Activated CD8-positive, alpha-beta memory T cell treated with anti-CD3 and anti-CD28 coated beads, Interleukin-2, amount 50 U/mL, for 1 hour (primary cell): ENCODE measurements around the gene CAD.

ENCODE experiments used
- DNase-seq: peaks from one replicate; pipeline ENCODE4 v3.0.0-alpha.2; 2020; ENCODE audit errors: extremely low read depth

Gene CAD

GRCh38 chr2:27198627-27199026 is 18.5 kb upstream of the CAD start:
- DNase-seq, result no peak

- no peak for DNase-seq
Measured at GRCh38 chr2:27199241-27199640, 17.9 kb upstream of the CAD start.

DNA sequence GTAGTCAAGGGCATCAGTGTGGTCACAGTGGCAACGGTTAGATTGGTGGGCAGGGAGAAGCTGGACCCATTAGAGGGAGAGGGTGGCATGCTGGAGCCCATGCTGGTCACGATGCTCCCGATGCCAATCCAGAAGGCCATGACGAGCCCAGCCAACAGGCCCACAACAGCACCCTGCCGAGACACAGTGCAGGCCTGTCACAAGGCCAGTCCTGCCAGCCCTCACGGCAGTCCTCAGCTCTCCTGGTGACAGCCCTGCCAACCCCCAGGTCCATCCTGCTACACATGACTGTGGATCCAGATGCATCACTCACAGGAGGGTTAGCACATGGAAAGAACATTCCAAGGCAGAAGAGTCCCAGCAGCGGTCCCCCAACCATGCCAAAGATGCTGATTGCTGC is 15.5 kb upstream of the CAD start:
- no peak for DNase-seq

GRCh38 chr2:27202854-27203253 is 14.3 kb upstream of the CAD start:
- DNase-seq, result no peak

GRCh38 chr2:27203741-27204140 is 13.4 kb upstream of the CAD start:
- no peak for DNase-seq

DNA sequence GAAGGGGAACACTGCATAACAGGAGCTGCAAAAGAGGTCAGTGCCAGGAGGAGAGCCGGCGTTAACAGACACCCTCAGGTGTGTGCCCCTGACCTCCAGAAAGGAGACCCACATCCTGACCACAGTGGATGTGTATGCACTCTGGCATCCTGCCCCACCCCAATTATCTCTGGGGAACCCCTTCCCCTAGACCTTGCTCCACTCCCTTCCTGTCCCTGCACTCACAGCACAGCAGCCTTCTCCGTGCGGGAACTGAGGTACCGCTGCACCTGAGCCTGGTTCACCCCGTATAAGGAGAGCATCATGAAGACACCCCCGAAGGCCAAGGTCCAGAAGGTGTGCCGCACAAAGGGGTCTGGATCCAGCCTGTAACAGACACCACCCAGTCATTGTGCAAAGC is 12.6 kb upstream of the CAD start:
- no peak for DNase-seq

- DNase-seq, result no peak
Measured at GRCh38 chr2:27205206-27205605, 12.0 kb upstream of the CAD start.

DNA sequence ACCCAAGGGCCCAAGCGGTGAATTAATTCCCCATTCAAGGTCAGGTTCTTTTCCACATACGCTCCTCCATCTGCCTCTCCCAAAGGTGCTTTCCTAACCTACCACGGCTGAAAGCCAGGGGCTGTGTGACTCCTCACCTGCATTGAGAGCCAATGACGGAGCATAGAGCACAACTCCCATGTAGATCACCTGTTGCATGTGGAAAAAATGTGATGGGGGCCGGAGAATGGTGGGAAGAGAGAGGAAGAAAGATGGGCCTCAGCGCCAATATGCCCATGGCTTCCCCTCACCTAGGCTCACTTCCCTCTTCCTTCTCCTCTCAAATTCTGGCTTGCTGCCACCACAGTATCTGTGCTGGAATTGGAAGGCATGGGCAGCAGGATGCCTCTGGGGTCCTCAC is 10.8 kb upstream of the CAD start:
- no peak for DNase-seq

GRCh38 chr2:27208486-27209050 is 8.6 kb upstream of the CAD start:
- DNase-seq, result no peak

- no peak for DNase-seq
Measured at GRCh38 chr2:27209621-27210401, 7.4 kb upstream of the CAD start.

DNA sequence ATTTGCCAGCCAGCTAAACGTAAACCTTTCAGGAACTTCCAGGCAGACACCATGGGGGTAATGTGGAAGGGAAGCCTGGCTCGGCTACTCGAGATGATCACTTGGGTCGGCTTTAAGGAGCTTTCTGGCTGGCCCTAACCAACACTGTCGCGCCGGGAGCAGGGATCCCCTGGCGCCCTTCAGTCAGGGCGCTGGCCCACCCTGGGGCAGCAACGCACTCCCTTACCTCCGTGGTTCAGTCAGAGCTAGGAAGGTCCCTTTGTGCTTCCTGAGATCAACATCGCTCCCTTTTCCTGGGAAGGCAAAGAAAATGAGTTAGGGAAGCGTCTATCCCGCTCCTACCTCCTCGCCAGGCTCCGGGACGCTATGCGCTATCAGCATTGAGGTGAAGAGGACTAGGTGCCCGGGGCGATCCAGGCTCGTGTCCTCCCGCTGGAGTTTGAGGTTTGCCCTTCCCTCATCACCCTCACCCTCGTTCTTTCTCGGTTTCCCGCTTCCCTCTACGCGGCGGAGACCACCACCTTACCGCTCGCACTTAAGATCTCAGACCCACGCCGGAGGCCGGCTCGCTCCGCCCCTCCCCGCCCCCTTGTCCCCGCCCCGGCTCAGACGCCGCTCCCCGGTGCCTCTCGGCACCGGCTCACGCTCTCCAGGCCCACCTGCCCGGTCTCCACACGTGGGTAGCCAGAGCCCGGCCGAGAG is 5.8 kb upstream of the CAD start:
- no peak for DNase-seq

DNA sequence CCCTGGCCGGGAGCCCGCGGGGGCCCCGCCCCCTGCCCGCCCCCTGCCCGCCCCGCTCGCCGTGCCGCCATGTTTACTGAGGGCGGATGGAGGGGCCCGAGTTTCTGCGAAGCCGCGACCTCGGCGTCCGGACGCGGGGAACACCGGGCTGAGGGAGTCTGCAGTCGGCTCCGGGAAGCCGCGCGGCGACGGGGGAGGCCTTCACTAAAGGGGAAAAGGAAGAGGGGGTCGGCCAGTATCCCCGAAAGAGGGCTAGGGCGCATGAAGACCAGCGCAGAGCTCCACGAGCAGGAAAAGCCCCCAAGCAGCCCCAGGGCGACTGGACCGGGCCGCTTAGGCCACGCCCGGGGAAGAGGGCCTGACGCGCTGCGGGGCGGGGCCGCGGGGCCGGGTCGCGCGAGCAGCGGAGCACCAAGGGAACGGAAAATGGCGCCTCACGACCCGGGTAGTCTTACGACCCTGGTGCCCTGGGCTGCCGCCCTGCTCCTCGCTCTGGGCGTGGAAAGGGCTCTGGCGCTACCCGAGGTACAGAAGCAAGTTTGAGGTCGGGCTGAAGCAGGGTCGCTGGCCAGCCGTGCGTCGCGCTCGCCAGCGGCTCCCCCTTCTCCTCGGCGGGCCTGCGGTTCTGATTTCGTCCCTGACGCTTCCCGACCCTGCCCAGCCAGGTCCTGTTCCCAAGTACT is 5.1 kb upstream of the CAD start, which contains the start of the genes ATRAID and SLC5A6:
ATRAID (plus strand) TSS at position 99 of the 683 bp plus-strand sequence; CDS start at position 427, 328 bp downstream.
SLC5A6 (minus strand) TSS at position 326 of the 683 bp plus-strand sequence. CDS start 4,618 bp downstream, outside the sequence.
- DNase-seq, result peak; percentile 49

GRCh38 chr2:27212626-27213471 is 4.3 kb upstream of the CAD start:
- peak; percentile 33 for DNase-seq

GRCh38 chr2:27214941-27215340 is 2.2 kb upstream of the CAD start:
- no peak for DNase-seq

- DNase-seq, result no peak
Measured at GRCh38 chr2:27216416-27217137, 592 bp upstream of the CAD start.

DNA sequence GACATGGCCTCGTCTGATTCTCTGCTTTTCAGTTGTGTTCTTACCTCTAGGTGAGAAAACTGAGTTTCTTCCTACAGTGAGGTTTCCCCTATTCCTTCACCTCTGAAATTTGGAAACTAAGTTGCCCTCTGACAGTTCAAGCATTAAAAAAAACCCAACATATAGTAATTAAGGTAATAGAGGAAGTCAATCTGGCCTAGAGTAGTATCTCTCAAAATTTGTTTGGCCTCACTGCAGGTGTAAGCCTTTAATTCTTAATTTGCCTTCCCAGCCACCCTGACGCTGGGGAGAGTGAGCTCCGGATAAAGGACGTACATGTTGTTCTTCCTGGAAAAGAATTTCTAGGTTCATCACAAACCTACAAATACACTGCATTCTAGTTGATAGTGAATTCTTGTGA is 1.4 kb downstream of the CAD start:
- DNase-seq, result no peak

DNA sequence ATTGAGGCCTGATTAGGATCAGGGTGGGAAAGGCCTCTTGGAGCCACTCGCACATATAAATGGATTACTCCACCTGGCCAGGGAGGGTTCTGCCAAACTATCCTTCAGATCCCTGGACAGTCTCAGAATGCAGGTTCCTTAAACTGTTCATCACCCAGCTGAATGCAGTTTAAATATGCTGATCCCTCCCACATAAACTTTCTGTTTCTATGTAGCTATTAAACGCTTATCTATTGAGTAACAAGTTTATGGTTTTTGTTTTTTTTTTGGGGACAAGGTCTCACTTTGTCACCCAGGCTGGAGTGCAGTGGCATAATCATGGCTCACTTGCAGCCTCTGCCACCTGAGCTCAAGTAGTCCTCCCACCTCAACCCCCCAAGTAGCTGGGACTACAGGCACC is 1.9 kb downstream of the CAD start:
- DNase-seq, result no peak

DNA sequence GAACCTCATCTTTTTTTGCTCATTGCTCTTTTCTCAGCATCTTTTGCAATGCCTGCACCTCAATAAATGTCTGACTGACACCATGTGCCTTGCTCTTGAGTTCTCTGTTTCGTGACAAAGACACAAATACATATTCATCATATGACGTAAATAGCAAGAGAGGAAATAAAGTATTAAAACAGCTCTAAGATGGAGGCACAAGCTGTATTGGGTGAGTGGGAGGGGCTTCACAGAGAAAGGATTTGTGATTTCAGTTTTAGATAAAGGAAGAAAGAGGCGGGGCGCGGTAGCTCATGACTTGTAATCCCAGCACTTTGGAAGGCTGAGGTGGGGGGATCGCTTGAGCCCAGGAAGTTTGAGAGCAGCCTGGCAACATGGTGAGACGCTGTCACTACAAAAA is 2.9 kb downstream of the CAD start:
- DNase-seq, result no peak

- DNase-seq, result no peak
Measured at GRCh38 chr2:27221166-27221565, 4.0 kb downstream of the CAD start.

DNA sequence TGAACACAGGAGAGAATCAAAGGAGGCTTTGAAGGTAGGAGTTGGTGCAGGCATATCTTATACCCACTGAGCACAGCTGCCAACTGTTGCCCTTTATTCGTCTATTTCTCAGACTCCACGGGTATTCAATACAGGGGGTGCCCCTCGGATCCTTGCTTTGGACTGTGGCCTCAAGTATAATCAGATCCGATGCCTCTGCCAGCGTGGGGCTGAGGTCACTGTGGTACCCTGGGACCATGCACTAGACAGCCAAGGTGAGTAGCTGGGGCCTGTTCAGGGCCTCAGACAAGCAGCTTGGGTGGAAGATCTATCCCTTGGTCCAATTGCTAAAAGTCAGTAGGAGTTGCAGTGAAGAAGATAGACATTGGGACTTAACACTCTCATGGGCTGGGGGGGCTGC is 5.2 kb downstream of the CAD start:
- DNase-seq, result no peak

DNA sequence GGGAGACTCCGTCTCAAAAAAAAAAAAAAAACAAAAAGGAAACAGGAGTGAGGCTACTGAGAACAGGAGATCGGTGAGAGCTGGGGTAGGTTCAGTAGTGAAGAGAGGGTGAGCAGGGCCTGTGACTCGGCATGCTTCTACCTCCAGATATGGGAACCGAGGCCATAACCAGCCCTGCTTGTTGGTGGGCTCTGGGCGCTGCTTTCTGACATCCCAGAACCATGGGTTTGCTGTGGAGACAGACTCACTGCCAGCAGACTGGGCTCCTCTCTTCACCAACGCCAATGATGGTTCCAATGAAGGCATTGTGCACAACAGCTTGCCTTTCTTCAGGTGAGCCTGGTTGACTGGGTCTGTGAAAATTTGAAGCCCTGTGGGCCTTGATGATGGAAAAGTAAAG is 6.2 kb downstream of the CAD start:
- no peak for DNase-seq
